Occipital lobe (tissue), 1 donor: Measurements from ENCODE around the gene SIDT2. TPM values are rescaled to one million over a fixed set of nuclear protein-coding genes. Genes with fewer than 3 reads are reported as not detected.

ENCODE experiments used
- total RNA-seq: library from RNA; depleted of rRNA; stranded (reverse); fragments of >200 nt; gene quantifications from one replicate; pipeline ENCODE4 v1.2.3, GENCODE V29; 2014

SIDT2 gene
- total RNA-seq, 1 donor from 2014 or later: 8.1 TPM

Other genes with a start within 250 kb of the SIDT2 start
- gene SIK3, start 80.3 kb upstream of the SIDT2 start, total RNA-seq: 29.9 TPM
- 325 TPM for gene PAFAH1B2, start 34.5 kb upstream of the SIDT2 start, total RNA-seq
- gene TAGLN, start 20.6 kb downstream of the SIDT2 start, total RNA-seq: 12.9 TPM
- 24.0 TPM for gene PCSK7, start 53.3 kb downstream of the SIDT2 start, total RNA-seq
- gene RNF214, start 53.9 kb downstream of the SIDT2 start, total RNA-seq: 16.4 TPM
- gene BACE1-AS, start 112.6 kb downstream of the SIDT2 start, total RNA-seq: 5.3 TPM
- gene BACE1, start 137.5 kb downstream of the SIDT2 start, total RNA-seq: 24.6 TPM
- gene CEP164, start 149.1 kb downstream of the SIDT2 start, total RNA-seq: 19.5 TPM